OCI-LY3 (cell line): ENCODE measurements around the gene EGLN2.

Source experiments
- H2AFZ ChIP-seq: fragments of 200-600, 300-600 bp; shearing (Covaris generic); 2 replicates; pipeline ENCODE4 v1.6.0; 2014; ENCODE audit warnings: antibody characterized with exemption, low read depth, low read length
- H3K27ac ChIP-seq: fragments of 200-600, 300-600 bp; sonication (generic); 2 replicates; pipeline ENCODE4 v1.5.1; 2014; ENCODE audit warnings: mild to moderate bottlenecking, low read length, moderate library complexity, mixed read lengths
- H3K27me3 ChIP-seq: fragments of 200-600, 300-600 bp; sonication (generic); 2 replicates; pipeline ENCODE4 v1.6.1; 2014; ENCODE audit warnings: low read depth, low read length, mixed read lengths
- H3K36me3 ChIP-seq: fragments of 200-600, 300-600 bp; sonication (generic); replicated peaks from 2 replicates; pipeline ENCODE3; 2014; ENCODE audit warnings: low read depth, low read length, mixed read lengths
- H3K4me1 ChIP-seq: fragments of 300-600, 200-600 bp; sonication (generic); 2 replicates; pipeline ENCODE4 v1.6.1; 2014; ENCODE audit warnings: low read length, mixed read lengths
- H3K4me2 ChIP-seq: fragments of 200-600, 300-600 bp; sonication (generic); 2 replicates; pipeline ENCODE4 v1.6.1; 2014; ENCODE audit warnings: low read length, mixed read lengths
- H3K4me3 ChIP-seq: fragments of 300-600, 200-600 bp; sonication (generic); 2 replicates; pipeline ENCODE4 v1.5.1; 2014; ENCODE audit warnings: antibody characterized with exemption, mild to moderate bottlenecking, low read length, moderate library complexity
- H3K79me2 ChIP-seq: fragments of 300-600, 200-600 bp; shearing (Covaris generic); 2 replicates; pipeline ENCODE4 v1.6.1; 2014; ENCODE audit warnings: mild to moderate bottlenecking, low read length, mixed read lengths
- H3K9ac ChIP-seq: fragments of 300-600, 200-600 bp; shearing (Covaris generic); 2 replicates; pipeline ENCODE4 v1.6.0; 2014; ENCODE audit warnings: mild to moderate bottlenecking, low read length, moderate library complexity
- H3K9me3 ChIP-seq: fragments of 200-600, 300-600 bp; shearing (Covaris generic); 2 replicates; pipeline ENCODE4 v1.6.1; 2014; ENCODE audit warnings: low read length, mixed read lengths; ENCODE audit not compliant: insufficient read depth
- H4K20me1 ChIP-seq: fragments of 200-600, 300-600 bp; sonication (generic); 2 replicates; pipeline ENCODE4 v1.6.1; 2016; ENCODE audit warnings: low read length, mixed read lengths; ENCODE audit not compliant: insufficient read depth
- EZH2phosphoT487 ChIP-seq: fragments of 200-600 bp; shearing (Covaris generic); IDR thresholded peaks from 2 replicates; pipeline ENCODE4 v1.6.1; 2018; ENCODE audit warnings: antibody characterized with exemption, mixed run types, low read depth
- TF ChIP-seq, protein P1 (sequence below): fragments of 200-600, 300-600 bp; sonication (generic); IDR thresholded peaks from 2 replicates; pipeline ENCODE4 v1.5.1; 2014; ENCODE audit warnings: antibody characterized with exemption, low read length, low read depth

Gene EGLN2

DNA sequence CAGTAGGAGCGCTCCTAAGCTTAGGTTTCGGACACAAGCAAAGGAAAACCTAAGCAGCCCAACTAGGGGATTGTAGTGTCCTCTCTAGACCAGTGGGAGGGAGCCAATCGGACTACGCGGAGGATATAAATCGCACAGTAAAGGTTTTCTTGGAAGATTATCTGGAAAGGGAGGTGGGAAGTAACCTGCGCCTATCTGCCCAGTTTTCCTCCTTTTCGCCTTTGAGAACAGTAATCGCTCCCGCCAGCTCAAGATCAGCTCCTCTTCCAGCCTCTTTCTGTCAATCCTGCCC, 21.4 kb upstream of the EGLN2 start:
- Histone ChIP-seq H3K27me3 (no peaks in the 10 kb centered on the region), H3K36me3 (peaks cover 3% of the 10 kb centered on the region), H3K4me3 (peak overlapping the region; percentile 84), H3K79me2 (0 out of 2 replicates have a peak, but pooled peaks cover 3% of the 10 kb centered on the region), H3K9ac (peak overlapping the region; percentile 99), H3K27ac (peak overlapping the region; percentile 96), H3K4me2 (peak overlapping the region; percentile 93), H3K4me1 (peaks cover 27% of the 10 kb centered on the region), H2AFZ (no peak overlapping the region), H3K9me3 (no peaks in the 10 kb centered on the region), H4K20me1 (no peaks in the 10 kb centered on the region)
- TF ChIP-seq EZH2phosphoT487 = no peak
- TF ChIP-seq, protein P1, sequence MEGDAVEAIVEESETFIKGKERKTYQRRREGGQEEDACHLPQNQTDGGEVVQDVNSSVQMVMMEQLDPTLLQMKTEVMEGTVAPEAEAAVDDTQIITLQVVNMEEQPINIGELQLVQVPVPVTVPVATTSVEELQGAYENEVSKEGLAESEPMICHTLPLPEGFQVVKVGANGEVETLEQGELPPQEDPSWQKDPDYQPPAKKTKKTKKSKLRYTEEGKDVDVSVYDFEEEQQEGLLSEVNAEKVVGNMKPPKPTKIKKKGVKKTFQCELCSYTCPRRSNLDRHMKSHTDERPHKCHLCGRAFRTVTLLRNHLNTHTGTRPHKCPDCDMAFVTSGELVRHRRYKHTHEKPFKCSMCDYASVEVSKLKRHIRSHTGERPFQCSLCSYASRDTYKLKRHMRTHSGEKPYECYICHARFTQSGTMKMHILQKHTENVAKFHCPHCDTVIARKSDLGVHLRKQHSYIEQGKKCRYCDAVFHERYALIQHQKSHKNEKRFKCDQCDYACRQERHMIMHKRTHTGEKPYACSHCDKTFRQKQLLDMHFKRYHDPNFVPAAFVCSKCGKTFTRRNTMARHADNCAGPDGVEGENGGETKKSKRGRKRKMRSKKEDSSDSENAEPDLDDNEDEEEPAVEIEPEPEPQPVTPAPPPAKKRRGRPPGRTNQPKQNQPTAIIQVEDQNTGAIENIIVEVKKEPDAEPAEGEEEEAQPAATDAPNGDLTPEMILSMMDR = no peak

DNA sequence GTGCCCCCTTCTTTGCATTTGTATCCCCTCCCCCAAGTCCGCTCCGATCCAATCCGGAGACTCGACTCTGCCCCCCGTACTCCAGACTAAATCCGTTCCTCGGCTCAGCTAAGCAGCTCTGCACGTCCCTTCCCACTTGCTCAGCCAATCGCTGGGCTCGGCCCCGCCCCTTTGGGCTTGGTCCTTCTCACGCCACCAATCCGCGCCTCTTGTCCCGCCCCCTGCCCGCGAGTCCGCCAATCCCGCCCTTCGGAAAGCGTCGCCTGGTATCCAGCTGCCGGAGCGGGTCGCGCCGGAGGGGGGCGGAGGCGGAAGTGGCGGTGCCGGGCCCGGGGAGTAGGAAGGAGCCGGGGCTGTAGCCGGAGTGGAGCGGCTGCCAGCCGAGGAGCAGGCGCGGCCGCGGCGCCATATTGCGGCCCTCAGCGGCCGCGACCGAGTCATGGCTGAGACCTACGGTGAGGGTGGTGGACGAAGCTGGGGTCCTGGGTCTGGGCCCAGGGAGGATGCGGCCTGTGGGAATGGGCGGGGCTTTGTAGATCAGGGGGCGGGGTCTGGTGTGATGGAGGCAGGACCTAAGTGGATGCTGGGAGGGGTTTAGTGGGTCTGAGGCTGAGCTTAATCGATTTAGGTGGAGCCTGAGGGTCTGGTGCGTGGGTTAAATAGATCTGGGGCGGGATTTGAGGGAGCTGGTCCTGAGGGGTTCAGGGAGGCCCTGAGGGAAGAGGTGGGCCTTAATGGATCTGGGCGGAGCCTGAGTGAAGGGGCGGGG, 20.9 kb upstream of the EGLN2 start, which contains the start of gene RAB4B:
Gene RAB4B (plus strand): TSS at position 311 of the 769 bp plus-strand sequence. CDS start 129 bp downstream, at position 440.
- Histone ChIP-seq H3K79me2 (0 out of 2 replicates have a peak, but pooled peaks cover 3% of the 10 kb centered on the region), H2AFZ (peak within 1 kb of the TSS; percentile 33; the same call in 1 of the 2 replicates), H3K4me3 (peak within 1 kb of the TSS; percentile 84), H3K9me3 (no peaks in the 10 kb centered on the region), H3K9ac (peak within 1 kb of the TSS; percentile 99), H3K4me1 (peaks cover 27% of the 10 kb centered on the region), H4K20me1 (no peaks in the 10 kb centered on the region), H3K36me3 (peaks cover 3% of the 10 kb centered on the region), H3K27me3 (no peaks in the 10 kb centered on the region), H3K27ac (peak within 1 kb of the TSS; percentile 96), H3K4me2 (peak within 1 kb of the TSS; percentile 93)
- TF ChIP-seq, protein P1 = no peak
- no peak for TF ChIP-seq EZH2phosphoT487

DNA sequence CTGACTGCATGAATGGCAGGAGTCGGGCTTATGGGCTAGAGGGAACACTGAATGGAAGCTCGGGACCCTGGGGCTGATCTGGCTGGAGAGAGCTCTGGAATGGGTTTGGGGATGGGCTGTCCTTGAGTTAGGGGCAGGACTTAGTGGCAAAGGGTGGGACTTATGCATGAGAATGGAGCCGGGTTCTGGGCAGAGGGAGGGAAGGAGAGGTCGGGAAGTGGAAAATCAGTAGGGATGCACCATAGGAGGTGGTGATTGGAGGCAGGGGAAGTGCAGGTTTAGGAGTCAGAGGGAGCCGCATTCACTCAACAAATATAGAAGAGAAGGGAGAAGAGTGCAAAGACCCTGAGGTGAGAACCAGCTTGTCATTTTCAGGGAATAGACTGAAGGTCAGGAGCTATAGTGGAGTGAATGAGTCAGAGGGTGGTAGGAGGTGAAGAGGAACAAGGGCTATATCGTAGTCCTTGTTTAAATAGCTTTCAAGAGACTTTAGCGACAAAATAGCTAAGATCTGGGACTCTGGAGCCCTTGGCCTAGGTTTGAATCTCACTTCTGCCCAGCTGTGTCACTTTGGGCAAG, 20.2 kb upstream of the EGLN2 start:
- Histone ChIP-seq H3K79me2 (0 out of 2 replicates have a peak, but pooled peaks cover 3% of the 10 kb centered on the region), H3K4me3 (peak overlapping the region; percentile 83), H3K9me3 (no peaks in the 10 kb centered on the region), H2AFZ (no peak overlapping the region), H3K36me3 (peaks cover 3% of the 10 kb centered on the region), H3K4me2 (peak overlapping the region; percentile 77), H3K27ac (peak overlapping the region; percentile 96), H3K9ac (peak overlapping the region; percentile 73), H4K20me1 (no peaks in the 10 kb centered on the region), H3K4me1 (peaks cover 27% of the 10 kb centered on the region), H3K27me3 (no peaks in the 10 kb centered on the region)
- TF ChIP-seq, protein P1 = no peak
- TF ChIP-seq EZH2phosphoT487 = no peak

DNA sequence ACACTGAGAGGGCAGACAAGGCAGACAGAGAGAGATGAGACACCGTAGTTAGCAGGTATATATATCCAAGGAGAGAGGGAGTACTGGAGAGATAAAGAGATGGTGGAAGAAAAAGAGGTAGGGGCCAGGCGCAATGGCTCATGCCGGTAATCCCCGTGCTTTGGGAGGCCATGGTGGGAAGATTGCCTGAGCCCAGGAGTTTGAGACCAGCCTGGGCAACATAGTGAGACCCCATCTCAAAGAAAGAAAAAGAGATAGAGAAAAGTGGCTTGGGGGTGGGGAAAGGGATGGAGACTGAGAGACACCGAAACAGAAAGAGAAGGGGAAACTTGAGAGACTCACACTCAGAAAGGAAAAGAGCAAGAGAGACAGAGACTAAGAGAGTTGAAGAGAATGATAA, 18.4 kb upstream of the EGLN2 start:
- Histone ChIP-seq H2AFZ (no peak overlapping the region), H3K27me3 (no peaks in the 10 kb centered on the region), H3K9ac (no peak overlapping the region), H3K79me2 (0 out of 2 replicates have a peak, but pooled peaks cover 3% of the 10 kb centered on the region), H3K36me3 (peaks cover 3% of the 10 kb centered on the region), H4K20me1 (no peaks in the 10 kb centered on the region), H3K27ac (no peak overlapping the region), H3K9me3 (no peaks in the 10 kb centered on the region), H3K4me3 (no peak overlapping the region), H3K4me2 (no peak overlapping the region), H3K4me1 (peaks cover 19% of the 10 kb centered on the region)
- TF ChIP-seq, protein P1 = no peak
- TF ChIP-seq EZH2phosphoT487 = no peak
